ENCODE measurements around the gene ABHD8. TPM values are rescaled to one million over a fixed set of nuclear protein-coding genes. Genes with fewer than 3 reads are reported as not detected.
A peak's percentile ranks its signal among the peaks of the same experiment; 100 is the strongest.

The ABHD8 gene
- total RNA-seq, 1 experiment from 2014 or later, result 16.5 TPM

DNA sequence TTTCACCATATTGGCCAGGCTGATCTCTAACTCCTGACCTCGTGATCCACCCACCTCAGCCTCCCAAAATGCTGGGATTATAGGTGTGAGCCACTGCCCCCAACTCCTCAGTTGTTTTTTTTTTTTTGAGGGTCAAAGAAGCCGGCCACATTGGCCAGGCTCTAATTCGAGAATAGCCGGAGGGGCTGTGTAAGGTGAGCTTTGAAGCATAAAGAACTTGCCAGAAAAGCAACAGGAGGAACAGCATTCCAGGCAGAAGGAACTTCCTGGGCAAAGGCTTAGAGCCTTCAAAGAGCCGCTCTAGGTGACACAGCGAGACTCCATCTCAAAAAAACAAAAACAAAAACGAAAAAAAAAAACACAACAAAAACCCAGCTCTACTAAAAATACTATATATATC, 37.2 kb downstream of the ABHD8 start:
- no peak for DNase-seq (ENCODE audit: low read depth)

DNA sequence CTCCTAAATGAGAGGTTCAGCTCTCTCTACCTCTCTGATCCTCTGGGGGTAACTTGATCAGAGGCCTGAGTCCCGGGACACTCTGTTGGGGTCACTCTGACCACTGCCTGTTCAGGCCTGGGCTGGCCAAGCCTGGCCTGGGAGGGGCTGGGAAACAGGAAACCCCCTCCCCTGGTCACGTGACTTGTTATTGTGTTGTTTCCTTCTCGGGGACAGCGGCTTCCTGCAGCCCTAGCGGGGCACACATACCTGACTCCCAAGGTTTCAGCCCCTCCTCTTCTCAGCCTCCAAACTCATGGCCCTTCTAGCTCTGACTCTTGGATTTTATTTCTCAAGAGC, 38.6 kb downstream of the ABHD8 start, which contains the start of gene USHBP1:
TSS of gene USHBP1 (minus strand) at position 105 of the 339 bp plus-strand sequence. CDS start 446 bp downstream, outside the sequence.
- no peak for DNase-seq (ENCODE audit: low read depth)

DNA sequence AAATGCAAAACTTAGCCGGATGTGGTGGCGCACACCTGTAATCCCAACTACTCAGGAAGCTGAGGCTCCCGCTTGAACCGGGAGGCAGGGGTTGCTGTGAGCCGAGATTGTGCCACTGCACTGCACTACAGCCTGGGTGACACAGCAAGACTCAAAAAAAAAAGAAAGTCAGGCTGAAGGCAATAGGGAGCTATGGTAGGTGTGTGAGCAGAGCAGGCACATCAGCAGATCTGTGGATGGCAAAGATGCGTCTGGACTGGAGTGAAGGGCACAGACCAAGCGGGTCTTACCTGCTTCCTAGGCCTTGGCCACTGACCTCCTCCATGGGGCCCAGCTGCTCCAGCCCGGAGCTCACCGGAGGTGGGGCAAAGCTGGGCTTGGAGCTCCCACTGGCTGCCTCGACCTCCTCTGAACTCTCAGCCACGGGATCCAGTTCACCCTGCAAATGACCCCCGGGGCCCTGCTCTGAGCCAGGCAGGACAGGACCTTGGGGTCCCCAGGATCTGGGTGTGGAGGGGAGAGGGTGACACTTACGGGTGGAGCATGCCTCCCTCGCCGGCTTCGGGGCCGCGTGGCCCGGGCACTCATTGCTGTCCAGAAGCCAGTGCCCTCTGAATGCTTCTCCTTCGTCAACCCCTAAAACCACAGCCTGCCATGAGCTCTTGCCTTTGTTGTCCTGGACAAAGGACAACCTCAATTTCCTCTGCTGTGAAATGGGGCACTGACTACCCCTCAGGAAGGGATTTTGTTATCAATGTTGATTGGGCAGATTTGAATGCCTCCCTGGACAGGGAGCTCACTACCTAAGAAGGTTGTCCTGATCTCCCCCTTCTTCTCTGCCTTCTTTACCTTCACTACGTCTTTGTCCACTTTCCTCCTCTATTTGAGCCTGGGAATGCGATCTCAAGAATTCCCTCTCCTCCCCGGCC, 39.2 kb downstream of the ABHD8 start:
- no peak for DNase-seq (ENCODE audit: low read depth)

DNA sequence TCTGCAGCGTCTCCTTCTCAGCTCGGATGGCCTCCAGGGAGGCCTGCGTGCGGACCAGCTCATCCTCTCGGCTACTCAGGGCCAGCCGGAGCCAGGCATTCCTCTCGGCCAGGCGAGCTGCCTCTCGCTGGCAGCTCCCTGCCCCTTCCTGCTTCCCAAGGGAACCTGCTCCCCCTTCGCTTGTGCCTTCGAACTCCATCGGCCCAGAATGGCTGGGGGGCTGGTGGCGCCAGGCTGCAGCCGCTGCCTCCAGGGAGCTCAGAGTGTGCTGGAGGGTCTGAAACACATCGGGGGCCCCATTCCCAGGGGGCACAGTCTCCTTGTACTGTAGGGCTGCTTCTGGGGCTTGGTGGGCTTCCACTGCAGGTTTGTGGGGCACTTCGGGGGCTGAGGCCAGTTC, 40.7 kb downstream of the ABHD8 start:
- no peak for DNase-seq (ENCODE audit: low read depth)

DNA sequence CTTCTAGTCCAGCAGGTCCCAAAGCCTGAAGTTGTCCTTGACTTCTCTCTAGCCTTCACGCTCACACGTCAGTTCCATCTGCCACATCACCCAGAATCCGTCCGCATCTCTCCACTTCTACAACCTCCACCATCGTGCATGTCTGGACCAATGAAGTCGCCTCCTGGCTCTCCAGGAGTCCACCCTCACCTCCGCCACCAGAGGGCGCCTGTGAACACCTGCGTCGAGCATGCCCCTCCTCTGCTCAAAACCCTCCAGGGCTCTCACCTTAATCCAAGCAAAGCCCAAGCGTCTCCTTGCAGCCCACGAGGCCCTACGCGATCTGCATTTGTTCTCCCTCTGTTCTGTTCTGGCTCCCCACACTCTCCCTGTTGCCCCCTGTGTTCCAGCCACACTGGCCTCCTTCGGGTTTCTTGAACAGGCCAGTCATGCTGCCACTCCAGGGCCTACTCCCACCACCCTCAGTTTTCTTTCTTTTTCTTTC, 42.3 kb downstream of the ABHD8 start:
- DNase-seq (ENCODE audit: low read depth), result peak; percentile 69

DNA sequence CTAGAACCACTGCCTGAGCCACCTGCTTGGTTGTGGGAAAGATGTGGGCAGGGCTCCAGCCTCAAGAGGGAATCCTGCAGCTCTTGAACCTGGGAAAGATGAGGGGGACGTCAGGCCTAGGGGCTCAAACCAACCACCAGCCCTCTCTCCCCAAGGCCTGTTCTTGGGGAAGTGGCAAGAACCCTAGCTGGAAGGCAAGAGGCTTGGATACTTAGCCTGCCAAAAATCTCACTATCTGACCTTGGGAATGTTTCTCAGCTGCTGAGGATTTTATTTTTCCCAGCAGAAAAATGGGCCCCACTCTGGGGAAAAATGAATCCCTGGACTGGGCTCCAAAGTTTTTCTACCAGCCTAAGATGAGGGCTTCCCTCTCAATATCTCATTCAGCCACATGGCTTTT, 43.3 kb downstream of the ABHD8 start:
- no peak for DNase-seq (ENCODE audit: low read depth)

DNA sequence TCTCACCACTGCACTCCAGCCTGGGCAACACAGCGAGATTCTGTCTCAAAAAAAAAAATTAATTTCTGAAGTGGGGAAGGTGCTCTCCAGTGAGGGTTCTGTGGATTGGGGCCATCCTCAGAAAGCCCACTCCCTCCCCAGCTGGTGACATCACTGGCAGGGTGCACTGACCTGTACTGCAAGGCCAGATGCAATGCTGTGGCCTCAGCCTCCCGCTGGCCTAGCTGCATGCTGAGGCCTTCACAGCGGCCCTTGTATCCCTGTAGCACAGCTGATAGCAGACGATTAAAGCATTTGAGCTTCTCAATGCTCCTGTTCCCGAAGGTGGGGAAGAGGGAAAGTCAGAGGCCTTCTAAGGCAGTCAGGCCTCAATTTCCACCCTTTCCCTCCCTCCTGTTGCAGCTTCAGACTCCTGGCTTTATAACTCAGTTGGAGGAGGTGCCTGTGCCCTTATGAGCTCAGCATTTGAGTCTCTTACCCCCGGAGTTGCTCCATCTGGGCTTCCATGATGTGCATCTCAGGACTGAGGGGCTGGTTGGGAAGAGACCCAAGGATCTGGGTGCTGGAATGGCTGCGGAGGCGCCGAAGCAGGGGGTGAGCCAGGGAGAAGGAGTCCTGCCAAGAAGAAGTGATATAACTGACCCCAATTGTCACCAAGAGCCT, 44.0 kb downstream of the ABHD8 start:
- no peak for DNase-seq (ENCODE audit: low read depth)

DNA sequence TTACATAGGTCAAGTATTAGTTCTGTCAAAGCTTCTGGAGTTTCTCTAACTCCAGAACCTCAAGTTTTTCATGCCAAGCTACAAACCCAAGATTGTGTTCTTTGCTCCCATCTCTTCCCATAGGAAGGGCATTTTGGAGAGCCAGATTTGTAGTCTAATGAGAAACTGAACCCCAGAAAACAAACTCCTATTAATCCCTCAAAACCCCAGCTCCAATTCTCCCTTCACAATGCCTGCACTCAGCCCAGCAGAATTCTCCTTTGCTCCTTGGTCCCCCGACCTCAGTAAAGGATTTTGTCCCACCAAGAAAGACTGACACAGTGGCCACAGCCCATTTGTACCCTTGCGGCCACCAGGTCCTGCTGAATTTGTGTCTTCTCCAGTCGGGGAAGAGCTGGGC, 47.1 kb downstream of the ABHD8 start:
- DNase-seq (ENCODE audit: low read depth), result no peak

DNA sequence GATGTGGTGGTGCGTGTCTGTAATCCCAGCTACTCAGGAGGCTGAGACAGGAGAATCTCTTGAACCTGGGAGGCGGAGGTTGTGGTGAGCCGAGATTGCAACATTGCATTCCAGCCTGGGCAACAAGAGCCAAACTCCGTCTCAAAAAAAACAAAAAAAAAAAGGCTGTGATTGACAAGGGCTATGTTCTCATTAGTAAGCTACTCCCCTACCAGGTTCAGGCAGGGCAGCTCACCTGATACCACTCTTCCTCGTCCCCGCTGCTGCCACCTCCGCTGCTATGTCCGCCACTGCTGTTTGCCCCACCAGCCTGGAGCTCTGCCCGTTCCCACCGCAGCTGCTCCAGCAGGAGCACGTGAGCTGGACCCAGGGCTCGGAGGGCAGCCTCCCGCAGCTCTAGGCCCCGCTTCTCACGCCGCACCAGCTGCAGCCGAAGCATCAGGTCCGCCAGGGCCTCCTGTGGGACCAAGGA, 48.0 kb downstream of the ABHD8 start:
- DNase-seq (ENCODE audit: low read depth), result no peak

DNA sequence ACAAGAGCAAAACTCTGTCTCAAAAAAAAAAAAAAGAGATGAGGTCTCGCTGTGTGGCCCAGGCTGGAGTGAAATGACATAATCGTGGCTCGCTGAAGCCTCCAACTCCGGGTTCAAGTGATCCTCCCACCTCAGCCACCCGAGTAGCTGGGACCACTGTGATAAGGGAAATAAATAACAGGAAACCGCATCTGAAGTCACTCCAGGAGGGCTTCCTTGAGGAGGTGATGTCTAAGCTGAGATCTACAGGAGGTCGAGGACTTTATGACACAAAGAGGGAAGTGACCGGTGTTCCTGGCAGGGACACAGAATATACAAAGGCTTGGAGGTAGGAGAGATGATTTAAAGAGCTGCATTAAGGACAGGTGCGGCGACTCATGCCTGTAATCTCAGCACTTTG, 48.6 kb downstream of the ABHD8 start:
- DNase-seq (ENCODE audit: low read depth), result no peak

DNA sequence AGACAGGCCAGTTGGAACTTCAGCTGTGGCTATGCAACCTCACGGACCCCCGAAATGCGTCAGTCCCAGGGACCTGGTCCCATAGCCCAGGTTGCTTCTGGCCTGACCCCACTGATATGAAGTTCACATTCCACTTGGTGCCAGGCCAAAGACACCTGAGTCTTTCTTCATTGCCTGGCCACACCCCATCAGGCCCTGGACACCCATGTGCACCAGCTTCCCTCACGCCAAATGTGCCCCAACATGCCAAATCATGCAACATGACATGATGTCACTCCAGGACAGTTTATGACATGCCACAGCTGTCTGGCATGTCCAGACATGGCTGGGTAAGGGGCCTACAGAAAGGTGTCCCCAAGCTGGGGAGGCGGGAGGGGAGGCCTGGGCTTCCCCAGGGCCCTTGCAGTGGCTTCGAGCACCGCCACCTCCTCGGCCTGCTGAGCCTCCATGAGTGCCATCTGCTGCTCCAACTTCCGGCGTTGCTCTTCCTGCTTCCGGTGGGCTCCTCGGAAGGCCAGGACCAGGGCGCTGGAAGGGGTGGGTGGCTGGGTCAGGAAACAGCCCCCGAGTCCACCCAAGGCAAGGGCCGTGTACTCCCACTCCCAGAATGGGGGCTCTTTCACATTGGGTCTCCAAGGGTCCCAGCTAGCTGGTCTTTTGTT, 53.2 kb downstream of the ABHD8 start:
- DNase-seq (ENCODE audit: low read depth), result no peak

DNA sequence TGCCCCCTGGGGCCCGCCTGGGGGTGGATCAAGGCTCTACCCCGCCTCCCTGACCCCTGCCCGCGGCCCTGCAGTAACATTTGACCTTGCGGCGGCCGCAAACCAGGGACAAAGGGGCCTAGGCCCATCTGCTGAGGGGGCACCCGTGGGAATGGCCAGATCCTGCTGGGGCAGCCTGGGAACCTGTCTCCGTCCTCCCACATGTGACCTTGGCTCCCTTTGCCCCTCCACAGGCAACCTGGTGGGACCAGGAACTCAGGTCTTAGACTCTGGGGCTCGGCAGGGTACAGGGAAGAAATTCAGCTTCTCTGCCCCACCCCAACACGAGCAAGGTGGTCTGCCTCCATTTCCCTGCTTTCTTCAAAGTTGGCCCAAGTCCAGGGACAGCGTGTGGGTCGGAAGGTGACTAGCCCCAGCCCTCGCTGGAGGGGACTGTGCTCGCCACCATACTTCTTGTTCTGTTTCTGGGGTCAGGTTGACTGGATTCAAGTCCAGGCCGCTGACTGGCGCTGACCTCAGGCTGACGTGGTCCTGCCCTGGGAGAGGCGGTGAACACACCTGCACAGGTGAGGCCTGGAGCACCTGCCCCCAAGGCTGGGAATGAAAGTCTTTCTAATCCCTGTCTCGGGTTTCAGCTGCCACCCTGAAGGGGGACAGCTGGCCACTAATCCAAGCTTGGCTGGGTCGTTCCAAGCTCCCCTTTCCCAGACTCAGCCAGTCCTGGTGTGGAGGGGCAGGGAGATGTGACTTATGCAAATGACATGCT, 55.0 kb downstream of the ABHD8 start:
- DNase-seq (ENCODE audit: low read depth), result no peak

DNA sequence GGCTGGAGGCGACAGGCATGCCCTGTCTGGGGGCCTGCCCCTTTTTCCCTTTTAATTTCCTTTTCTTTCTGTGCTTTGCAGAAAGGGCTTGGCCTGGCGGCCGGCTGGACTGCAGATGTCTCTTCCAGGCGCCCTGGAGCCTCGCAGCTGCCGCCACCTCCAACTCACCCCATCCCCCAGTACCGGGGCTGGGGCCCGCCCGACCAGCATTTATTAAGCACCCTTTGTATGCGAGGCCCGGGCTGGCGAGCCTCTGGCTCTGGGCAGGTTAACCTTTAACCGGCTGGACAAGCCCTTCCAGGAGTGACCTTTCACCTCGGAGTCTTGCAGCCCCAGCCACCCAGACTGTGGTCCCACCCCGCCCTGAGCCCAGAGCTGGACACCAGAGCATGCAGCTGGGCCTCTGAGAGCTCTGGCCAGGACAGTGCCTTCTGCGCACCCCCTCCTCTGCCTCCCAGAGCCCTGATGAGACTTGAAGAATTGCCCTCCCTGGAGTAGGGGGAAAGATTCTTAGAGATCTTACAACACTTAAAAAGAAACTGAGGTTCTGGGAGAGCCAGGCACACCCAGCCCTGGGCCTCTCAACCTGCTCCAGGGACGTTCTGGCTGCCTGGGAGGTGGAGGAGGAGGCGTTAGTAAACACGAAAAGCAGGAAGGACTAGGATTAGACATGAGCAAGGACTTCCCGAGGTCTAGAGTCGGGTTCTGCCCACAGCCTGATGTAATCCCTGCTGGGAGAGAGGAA, 56.4 kb downstream of the ABHD8 start:
- DNase-seq (ENCODE audit: low read depth), result no peak

DNA sequence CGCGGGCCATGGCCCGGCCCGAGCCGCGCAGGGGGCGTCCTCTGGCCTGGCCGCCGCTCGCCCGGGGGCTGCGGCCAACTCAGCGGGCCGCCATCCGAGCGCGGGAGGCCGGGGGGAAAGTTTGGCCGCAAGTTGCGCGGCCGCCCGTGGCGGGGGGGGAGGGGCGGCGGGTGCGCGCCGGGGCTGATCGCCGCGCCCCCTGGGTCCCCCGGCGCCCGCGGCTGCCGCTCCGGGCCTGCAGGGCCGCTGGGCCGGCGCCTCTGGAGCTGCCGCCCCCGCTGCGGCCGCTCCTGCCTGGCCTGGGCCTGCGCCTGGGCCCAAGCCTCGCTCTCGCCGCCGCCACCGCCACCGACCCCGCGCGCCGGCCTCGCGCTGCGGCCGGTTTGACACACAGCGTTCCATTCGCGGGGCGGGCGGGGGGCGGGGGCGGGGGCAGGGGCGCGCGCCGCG, 57.7 kb downstream of the ABHD8 start, which contains the start of gene NR2F6:
TSS of gene NR2F6 (minus strand) at position 385 of the 450 bp plus-strand sequence. CDS start 699 bp downstream, outside the sequence.
- no peak for DNase-seq (ENCODE audit: low read depth)

DNA sequence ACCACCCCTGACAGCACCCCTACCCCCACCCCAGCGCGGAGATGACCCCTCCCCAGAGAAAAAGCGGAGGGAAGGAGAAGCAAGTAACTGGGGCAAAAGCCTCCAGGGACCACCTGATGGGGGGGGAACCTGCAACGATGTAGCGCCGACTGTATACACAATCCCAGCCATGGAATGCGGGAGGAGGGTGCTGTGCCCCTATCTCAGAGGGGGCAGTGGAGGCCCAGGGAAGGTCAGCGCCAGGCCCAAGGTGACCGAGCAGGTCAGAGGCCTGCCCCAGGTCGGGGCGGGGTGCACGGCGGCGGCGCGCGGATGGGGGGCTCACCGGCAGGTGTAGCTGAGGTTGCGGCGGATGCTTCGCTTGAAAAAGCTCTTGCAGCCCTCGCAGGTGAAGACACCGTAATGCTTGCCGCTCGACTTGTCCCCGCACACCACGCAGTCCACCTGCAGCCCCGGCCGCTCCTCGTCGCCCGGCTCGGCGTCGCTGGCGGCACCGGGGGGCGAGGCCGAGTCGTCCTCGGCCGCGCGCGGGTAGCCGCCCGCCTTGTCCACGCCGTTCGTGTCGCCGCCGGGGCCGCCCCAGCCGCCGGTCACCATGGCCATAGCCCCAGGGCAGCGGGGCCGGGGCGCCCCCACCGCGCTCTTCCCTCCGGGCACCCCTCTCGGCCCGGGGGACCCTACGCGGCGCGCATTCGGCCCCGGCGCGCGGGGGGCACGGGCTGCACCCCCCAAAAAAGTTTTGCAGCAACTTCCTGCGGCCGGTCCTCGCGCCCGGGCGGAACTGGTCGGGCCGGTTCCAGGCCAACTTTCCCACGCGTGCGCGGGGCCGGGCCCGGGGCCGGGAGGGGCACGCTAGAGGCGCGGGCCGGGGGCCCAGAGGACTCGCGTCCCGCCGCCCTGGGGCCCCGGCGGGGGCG, 58.3 kb downstream of the ABHD8 start:
- no peak for DNase-seq (ENCODE audit: low read depth)

DNA sequence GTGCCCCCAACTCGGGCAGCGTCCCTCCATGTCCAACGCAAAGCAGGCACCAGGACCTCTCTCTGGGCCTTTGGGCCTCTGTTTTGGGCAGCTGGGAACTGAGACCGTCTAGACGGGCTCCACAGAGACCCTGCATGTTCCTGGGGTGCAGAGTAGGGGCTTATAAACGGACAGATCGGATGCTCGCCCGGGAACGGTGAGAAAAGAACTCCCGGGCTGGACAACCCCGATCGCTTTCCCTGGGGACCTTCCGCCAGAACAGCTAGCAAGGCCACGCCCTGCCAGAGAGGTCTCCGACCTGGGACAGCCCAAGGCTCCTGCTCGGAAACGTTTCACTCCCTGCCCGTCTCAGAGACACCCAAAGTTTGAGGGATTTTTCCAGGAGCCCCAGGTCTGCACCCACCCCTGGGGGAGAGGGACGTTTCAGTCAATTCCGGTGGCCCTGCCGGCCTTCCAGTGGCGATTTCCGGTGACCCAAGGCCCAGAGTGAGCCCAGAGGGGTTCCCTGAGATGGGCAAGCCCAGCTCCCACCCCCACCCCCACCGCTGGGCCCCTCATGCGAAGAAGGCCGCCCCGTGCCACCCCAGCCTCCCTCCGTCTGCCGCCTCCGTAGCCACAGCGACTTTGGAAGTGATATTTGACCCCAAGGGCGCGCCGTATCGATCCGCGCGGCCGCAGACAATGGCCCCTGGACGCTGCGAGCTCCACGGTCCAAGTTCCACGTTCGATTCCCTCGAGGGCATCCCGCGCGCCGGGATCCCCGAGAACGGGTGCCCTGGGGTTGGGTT, 59.2 kb downstream of the ABHD8 start:
- DNase-seq (ENCODE audit: low read depth), result peak; percentile 60

DNA sequence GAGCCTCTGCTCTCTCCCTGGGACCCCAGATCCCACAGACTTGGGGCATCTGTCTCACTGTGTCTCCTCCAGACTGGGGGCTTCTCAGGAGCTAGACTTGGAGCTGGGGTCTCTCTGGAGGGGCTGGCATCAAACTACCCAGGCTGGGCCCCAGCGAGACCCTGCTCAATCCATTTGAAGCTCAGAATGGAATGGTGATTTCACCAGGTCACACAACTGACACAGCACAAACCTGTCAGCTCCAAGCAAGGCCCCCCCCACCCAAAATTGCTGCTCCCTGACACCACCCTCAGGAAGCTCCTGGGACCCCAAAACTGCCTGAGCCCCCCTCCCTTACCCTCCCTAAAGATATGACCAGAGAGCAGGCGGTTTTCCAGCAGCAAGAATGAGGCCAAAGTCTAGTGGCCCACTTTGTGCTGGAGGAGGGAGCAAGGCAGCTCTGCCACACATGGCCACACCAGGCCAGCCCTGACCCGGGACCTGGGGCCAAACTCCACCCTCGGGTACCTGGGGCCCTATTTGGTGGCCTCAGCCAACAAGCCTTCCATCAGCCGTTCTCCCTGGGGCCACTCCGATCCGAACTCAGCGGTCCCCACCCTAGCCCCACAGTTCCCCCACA, 59.9 kb downstream of the ABHD8 start:
- no peak for DNase-seq (ENCODE audit: low read depth)
